Adrenal gland (tissue), 12 donors: ENCODE data around the gene STON2. TPM values are rescaled to one million over a fixed set of nuclear protein-coding genes. Genes with fewer than 3 reads are reported as not detected.
"Not testable (repeated sequence)": the region's sequence is repeated elsewhere in the genome, so short reads cannot be mapped to it uniquely, and the experiment has no call there.

ENCODE experiments used
- DNase-seq, 7 donors: peaks; one replicate each; pipeline ENCODE4 v3.0.0-alpha.2; 2019 to 2020
- H3K27ac ChIP-seq, 5 donors: fragments of 200-600 bp; sonication (generic) in 4 of 5; 1 replicate in 3 of 5; 2 replicates in 2 of 5; pipeline versions ENCODE4 v1.5.1 to v1.8.0; 2016 to 2020; ENCODE audit warnings: mild to moderate bottlenecking in 1 of 5
- H3K27me3 ChIP-seq: fragments of 200-600 bp; 2 replicates; pipeline ENCODE4 v1.8.0; 2021
- H3K36me3 ChIP-seq, 2 donors: fragments of 200-600 bp; replicated peaks in 1 of 2; 1 replicate in 1 of 2; 2 replicates in 1 of 2; pipeline versions ENCODE4 v1.5.1 to v1.8.0; 2018 to 2022
- H3K4me1 ChIP-seq, 2 donors: fragments of 200-600 bp; replicated peaks in 1 of 2; 1 replicate in 1 of 2; 2 replicates in 1 of 2; pipeline versions ENCODE4 v1.5.1 to v1.8.0; 2018 to 2021
- H3K4me3 ChIP-seq, 4 donors: fragments of 200-600 bp; sonication (generic) in 3 of 4; one replicate each; pipeline ENCODE4 v1.5.1; 2016 to 2018
- H3K9me3 ChIP-seq, 3 donors: fragments of 200-600 bp; sonication (generic) in 1 of 3; replicated peaks in 1 of 3; 1 replicate in 2 of 3; 2 replicates in 1 of 3; pipeline versions ENCODE4 v1.5.1 to v1.8.0; 2016 to 2021
- POLR2A ChIP-seq, 2 donors: fragments of 450-650 bp; IDR thresholded peaks; one replicate each; pipeline ENCODE4 v1.6.1; 2017; ENCODE audit warnings: antibody characterized with exemption in 2 of 2, mild to moderate bottlenecking in 2 of 2, moderate library complexity in 1 of 2
- WGBS, 4 donors: extraction: QIAGEN DNeasy Blood & Tissue Kit in 2 of 4; methylation state at CpG; one replicate each; pipeline versions ENCODE4 v1.1.5 to v1.1.7; 2013 to 2017; 5-methylcytosine and 5-hydroxymethylcytosine counted together
- intact Hi-C, 2 donors: fragments of 100-400 bp; cut with DNase I; formaldehyde crosslinking; loops; one replicate each; pipeline versions ENCODE4 v1.14.1 to v1.15.0; 2022 to 2023
- polyA plus RNA-seq, 3 donors: library from polyadenylated mRNA; stranded (reverse); fragments of 200-250 nt in 2 of 3; fragments of 350-450 nt in 1 of 3; fragmentation: Illumina TruSeq in 1 of 3; extraction: RNeasy Lipid Tissue Mini Kit (QIAGEN cat#74804) in 1 of 3; gene quantifications; one replicate each; pipeline ENCODE4 v1.2.3, GENCODE V29; 2013 to 2014
- total RNA-seq, 9 donors: library from RNA; depleted of rRNA in 4 of 9; stranded (reverse); fragments of >200 nt in 4 of 9; fragments of 120-200 nt in 1 of 9; fragmentation: NEBNext Ultra II Directional in 1 of 9; extraction: Animal tissue kit (Norgen Biotek cat#: 25700) in 1 of 9; gene quantifications; one replicate each; pipeline versions ENCODE4 v1.1.0 to v1.2.4, GENCODE V29; 2013 to 2023
- TF ChIP-seq, protein P1 (sequence below), 6 experiments: fragments of 450-650 bp in 4 of 6; fragments of 200-600 bp in 2 of 6; sonication (generic) in 1 of 6; IDR thresholded peaks; 1 replicate in 5 of 6; 2 replicates in 1 of 6; pipeline versions ENCODE4 v1.5.1 to v1.8.0; 2016 to 2021; ENCODE audit warnings: antibody characterized with exemption in 6 of 6, mild to moderate bottlenecking in 2 of 6, moderate library complexity in 1 of 6
- donor health status: healthy with polysubstance abuse.
- donor health status: Bipolar disorder and iron deficiency.
- donor health status: DM: yes; HTN: yes; CAD: no.
- donor health status: DM: no; HTN: no; CAD: no.
- donor health status: DM: no; HTN: no; CAD: no.
- donor health status: DM: yes; HTN: yes; CAD: no.

STON2 gene
- total and polyA plus RNA-seq, 12 donors: 0.62 to 15.4 (median 6.7) TPM

DNA sequence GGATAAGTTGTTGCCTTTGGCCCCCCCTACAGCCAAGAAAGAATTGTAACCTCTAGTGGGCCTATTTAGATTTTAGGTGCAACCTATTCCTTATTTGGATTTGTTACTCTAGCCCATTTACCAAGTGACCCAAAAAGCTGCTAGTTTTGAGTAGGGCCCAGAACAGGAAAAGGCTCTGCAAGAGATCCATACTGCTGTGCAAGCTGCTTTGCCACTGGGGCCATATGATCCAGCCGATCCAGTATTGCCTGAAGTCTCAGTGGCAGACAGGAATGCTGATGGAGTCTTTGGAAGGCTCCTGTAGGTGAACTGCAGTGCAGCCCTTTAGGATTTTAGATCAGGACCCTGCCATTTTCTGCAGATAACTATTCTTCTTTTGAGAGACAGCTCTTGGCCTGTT is 166.5 kb downstream of the STON2 start:
- Histone ChIP-seq H3K4me1 (no peaks in the 10 kb centered on the region), H3K9me3 (no peaks in the 10 kb centered on the region), H3K27me3 (no peaks in the 10 kb centered on the region), H3K36me3 (no peaks in the 10 kb centered on the region), H3K27ac (no peak overlapping the region), H3K4me3 (no peak overlapping the region)
- DNase-seq: no peak
- no peak for TF ChIP-seq POLR2A (IDR thresholded peaks at IDR 0.05)
- TF ChIP-seq, protein P1, sequence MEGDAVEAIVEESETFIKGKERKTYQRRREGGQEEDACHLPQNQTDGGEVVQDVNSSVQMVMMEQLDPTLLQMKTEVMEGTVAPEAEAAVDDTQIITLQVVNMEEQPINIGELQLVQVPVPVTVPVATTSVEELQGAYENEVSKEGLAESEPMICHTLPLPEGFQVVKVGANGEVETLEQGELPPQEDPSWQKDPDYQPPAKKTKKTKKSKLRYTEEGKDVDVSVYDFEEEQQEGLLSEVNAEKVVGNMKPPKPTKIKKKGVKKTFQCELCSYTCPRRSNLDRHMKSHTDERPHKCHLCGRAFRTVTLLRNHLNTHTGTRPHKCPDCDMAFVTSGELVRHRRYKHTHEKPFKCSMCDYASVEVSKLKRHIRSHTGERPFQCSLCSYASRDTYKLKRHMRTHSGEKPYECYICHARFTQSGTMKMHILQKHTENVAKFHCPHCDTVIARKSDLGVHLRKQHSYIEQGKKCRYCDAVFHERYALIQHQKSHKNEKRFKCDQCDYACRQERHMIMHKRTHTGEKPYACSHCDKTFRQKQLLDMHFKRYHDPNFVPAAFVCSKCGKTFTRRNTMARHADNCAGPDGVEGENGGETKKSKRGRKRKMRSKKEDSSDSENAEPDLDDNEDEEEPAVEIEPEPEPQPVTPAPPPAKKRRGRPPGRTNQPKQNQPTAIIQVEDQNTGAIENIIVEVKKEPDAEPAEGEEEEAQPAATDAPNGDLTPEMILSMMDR (IDR thresholded peaks at IDR 0.05): no peak
- intact Hi-C loops: no loop called here
- WGBS, 4 donors: 73 to 100% (median 93%) methylated on average over 1 of the region's 1 CpG

DNA sequence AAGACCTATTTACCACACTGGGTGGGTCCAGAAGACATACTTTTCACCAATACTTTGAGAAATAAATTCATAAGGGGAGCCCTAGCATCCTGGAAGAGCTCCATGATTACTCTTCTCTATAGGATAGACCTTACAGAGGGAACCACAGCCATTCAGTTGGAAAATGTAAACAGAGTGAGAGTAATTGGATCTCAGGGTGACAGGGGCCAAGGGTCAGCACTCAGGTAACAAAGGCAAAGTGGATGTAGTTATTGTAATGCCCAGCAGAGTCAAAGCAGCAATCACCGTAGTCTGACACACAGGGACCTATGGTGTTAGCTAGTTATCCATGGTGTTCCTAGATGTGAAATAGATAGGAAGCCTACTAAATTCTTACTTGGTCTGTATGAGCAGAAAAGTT is 168.6 kb downstream of the STON2 start:
- H3K27ac ChIP-seq: no peak overlapping the region
- H3K9me3 ChIP-seq: no peaks in the 10 kb centered on the region
- no peak for DNase-seq
- no peak overlapping the region for H3K4me3 ChIP-seq
- no peaks in the 10 kb centered on the region for H3K27me3 ChIP-seq
- WGBS, 4 donors: 43 to 94% (median 84%) methylated on average over 1 of the region's 1 CpG
- no peaks in the 10 kb centered on the region for H3K36me3 ChIP-seq
- intact Hi-C loops: no loop called here
- TF ChIP-seq, protein P1 (IDR thresholded peaks at IDR 0.05): no peak
- TF ChIP-seq POLR2A (IDR thresholded peaks at IDR 0.05): no peak
- no peaks in the 10 kb centered on the region for H3K4me1 ChIP-seq

- Histone ChIP-seq H3K9me3 (no peaks in the 10 kb centered on the region), H3K27ac (no peak overlapping the region), H3K4me3 (no peak overlapping the region), H3K27me3 (no peaks in the 10 kb centered on the region), H3K4me1 (peaks cover 0 to 10% of the 10 kb centered on the region in 2 donors), H3K36me3 (no peaks in the 10 kb centered on the region)
- intact Hi-C loops: no loop called here
- no peak for DNase-seq
- 77 to 93% (median 89%) methylated on average over 1 of the region's 1 CpG for WGBS, 4 donors
- TF ChIP-seq POLR2A (IDR thresholded peaks at IDR 0.05): no peak
- TF ChIP-seq, protein P1 (IDR thresholded peaks at IDR 0.05): no peak
These were observed 175.9 kb downstream of the STON2 start for GRCh38 chr14:81224222-81224621.

DNA sequence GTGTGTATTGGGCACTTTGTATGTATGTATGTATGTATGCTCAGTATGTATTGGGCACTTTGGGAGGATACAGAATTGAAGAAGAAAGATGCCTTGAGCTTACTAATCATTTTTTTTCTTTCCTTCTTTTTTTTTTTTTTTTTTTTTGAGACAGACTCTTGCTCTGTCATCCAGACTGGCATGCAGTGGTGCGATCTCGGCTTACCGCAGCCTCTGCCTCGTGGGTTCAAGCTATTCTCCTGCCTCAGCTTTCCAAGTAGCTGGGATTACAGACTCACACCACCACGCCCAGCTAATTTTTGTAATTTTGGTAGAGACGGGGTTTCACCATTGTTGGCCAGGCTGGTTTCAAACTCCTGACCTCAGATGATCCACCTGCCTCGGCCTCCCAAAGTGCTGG is 176.3 kb downstream of the STON2 start:
- H3K27ac ChIP-seq, intact Hi-C loops, H3K36me3 ChIP-seq, DNase-seq, H3K4me3 ChIP-seq, H3K9me3 ChIP-seq, H3K27me3 ChIP-seq: not testable (repeated sequence)
- 92 to 98% (median 95%) methylated on average over 7 of the region's 7 CpGs for WGBS, 4 donors
- H3K4me1 ChIP-seq: peaks cover 0 to 11% of the 10 kb centered on the region in 2 donors

GRCh38 chr14:81222691-81223090 is 177.4 kb downstream of the STON2 start:
- peak overlapping the region in 1 of 5 donors; percentile 98 for H3K27ac ChIP-seq
- 91 to 96% (median 93%) methylated on average over 2 of the region's 2 CpGs for WGBS, 4 donors
- no peak overlapping the region for H3K4me3 ChIP-seq
- intact Hi-C loops: no loop called here
- H3K36me3 ChIP-seq: no peaks in the 10 kb centered on the region
- H3K4me1 ChIP-seq: peaks cover 0 to 22% of the 10 kb centered on the region in 2 donors
- no peak for DNase-seq
- TF ChIP-seq POLR2A (IDR thresholded peaks at IDR 0.05): no peak
- no peaks in the 10 kb centered on the region for H3K27me3 ChIP-seq
- H3K9me3 ChIP-seq: no peaks in the 10 kb centered on the region
